Activated CD8-positive, alpha-beta memory T cell treated with anti-CD3 and anti-CD28 coated beads, Interleukin-2, amount 10 ng/mL, durations not matched to agents 7 days and 5 days (primary cell): ENCODE measurements around the gene MIGA2. TPM values are rescaled to one million over a fixed set of nuclear protein-coding genes. Genes with fewer than 3 reads are reported as not detected.

ENCODE experiments used
- ATAC-seq: fragments of 150-1000 bp; cut with Tn5 transposase; one replicate; pipeline ENCODE4 v1.10.0; 2021; ENCODE audit warnings: moderate library complexity
- CTCF ChIA-PET: fragments of 350-600 bp; sonication (Branson Sonifier 250); formaldehyde crosslinking; loops from one replicate; lab custom pipeline; 2021; ENCODE audit warnings: antibody characterized with exemption; lab: Charles Lee
- DNase-seq: peaks from one replicate; pipeline ENCODE4 v3.0.0-alpha.2; 2020
- H3K27ac Mint-ChIP-seq: one replicate; pipeline ENCODE4 v1.8.0; 2021; ENCODE audit warnings: mild to moderate bottlenecking, mixed read lengths
- H3K27me3 Mint-ChIP-seq: one replicate; pipeline ENCODE4 v1.8.0; 2021; ENCODE audit warnings: mixed read lengths
- H3K36me3 Mint-ChIP-seq: one replicate; pipeline ENCODE4 v1.8.0; 2021; ENCODE audit warnings: mild to moderate bottlenecking, mixed read lengths
- H3K4me1 Mint-ChIP-seq: one replicate; pipeline ENCODE4 v1.8.0; 2021; ENCODE audit warnings: mixed read lengths
- H3K4me3 Mint-ChIP-seq: one replicate; pipeline ENCODE4 v1.8.0; 2021; ENCODE audit warnings: mild to moderate bottlenecking, moderate library complexity, mixed read lengths
- H3K9me3 Mint-ChIP-seq: one replicate; pipeline ENCODE4 v1.8.0; 2022; ENCODE audit warnings: low read depth, mixed read lengths
- total RNA-seq, 2 experiments: library from RNA; stranded (reverse); gene quantifications; one replicate each; pipeline ENCODE4 v1.2.3, GENCODE V29; 2021

MIGA2 gene
- total RNA-seq, 2 experiments from 2014 or later: 39.3 to 51.3 TPM

DNA sequence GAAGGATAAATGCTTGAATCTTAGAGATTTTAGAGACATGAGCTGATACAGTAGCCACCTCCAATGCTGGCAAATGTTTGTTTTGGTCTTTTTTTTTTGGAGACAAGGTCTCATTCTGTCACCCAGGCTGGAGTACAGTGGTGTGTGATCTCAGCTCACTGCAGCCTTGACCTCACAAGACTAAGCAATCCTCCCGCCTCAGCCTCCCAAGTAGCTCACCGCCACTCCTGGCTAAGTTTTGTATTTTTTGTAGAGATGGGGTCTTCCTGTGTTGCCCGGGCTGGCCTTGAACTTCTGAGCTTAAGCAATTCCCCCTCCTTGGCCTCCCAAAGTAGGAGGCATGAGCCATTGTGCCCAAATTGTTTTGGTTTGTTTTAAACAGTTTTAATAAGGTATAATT is 37.7 kb downstream of the MIGA2 start:
- ATAC-seq: no peak
- no peak for DNase-seq
- no peaks in the 10 kb centered on the region for H3K9me3 Mint-ChIP-seq
- H3K36me3 Mint-ChIP-seq: no peaks in the 10 kb centered on the region
- H3K4me3 Mint-ChIP-seq: no peak overlapping the region
- peak overlapping the region; percentile 28 for H3K27ac Mint-ChIP-seq
- CTCF ChIA-PET: interaction anchor here (1.2 to 1.9 kb wide), 2 partner anchors 57 to 100 kb away, joined by 3 to 9 read pairs; no protein-coding TSS in a partner anchor
- peaks cover 47% of the 10 kb centered on the region for H3K4me1 Mint-ChIP-seq
- no peaks in the 10 kb centered on the region for H3K27me3 Mint-ChIP-seq

DNA sequence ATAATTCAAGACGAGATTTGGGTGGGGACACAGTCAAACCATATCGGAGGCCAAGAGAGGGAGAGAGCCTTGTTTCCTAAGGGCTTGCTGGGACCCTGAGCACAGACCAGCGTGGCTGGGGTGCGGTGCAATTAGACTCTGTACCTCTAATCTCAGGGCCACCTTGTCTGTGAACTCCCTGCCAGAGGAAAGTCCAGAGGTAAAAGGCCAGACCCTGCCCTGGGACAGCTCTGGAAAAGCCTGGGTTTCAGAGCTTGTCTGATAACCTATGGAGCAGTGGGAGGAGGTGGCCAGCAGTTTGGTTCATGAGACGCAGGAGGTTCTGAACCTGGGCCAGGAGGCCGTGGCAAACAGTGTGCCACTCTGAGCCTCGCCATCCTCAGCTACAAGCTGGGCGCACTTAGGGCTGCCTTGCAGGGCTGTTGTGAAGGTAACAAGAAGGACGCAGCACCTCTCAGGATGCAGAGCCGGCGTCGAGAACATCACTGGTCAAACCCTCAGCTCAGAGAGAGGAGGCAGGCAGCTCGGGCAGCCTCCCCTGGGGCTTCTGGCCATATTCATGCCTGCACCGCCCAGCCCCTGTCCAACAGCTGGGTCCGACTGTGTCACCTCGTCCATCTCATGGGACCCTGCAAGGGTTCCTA is 39.7 kb downstream of the MIGA2 start:
- Mint-ChIP-seq H3K27me3 (no peaks in the 10 kb centered on the region), H3K36me3 (no peaks in the 10 kb centered on the region), H3K27ac (no peak overlapping the region), H3K4me3 (no peak overlapping the region), H3K9me3 (no peaks in the 10 kb centered on the region), H3K4me1 (peaks cover 45% of the 10 kb centered on the region)
- ATAC-seq (no peak), DNase-seq (no peak)
- CTCF ChIA-PET: no interaction called here

DNA sequence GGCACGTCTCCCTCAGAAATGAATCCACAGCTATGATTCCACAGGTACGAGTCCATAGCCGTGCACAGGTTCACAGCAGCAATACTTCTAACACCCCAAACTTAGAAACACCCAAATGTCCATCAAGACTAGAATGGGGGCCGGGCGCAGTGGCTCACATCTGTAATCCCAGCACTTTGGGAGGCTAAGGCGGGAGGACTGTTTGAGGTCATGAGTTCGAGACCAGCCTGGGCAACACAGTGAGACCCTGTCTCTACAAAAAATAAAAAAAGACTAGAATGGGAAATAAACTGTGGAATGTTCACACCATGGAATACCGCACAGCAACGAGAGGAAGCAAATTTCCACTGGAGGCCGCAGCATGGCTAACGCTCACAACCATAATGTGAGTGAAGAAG is 40.2 kb downstream of the MIGA2 start:
- peaks cover 43% of the 10 kb centered on the region for H3K4me1 Mint-ChIP-seq
- ATAC-seq (no peak), DNase-seq (no peak)
- no peaks in the 10 kb centered on the region for H3K9me3 Mint-ChIP-seq
- H3K4me3 Mint-ChIP-seq: no peak overlapping the region
- CTCF ChIA-PET: no interaction called here
- H3K27ac Mint-ChIP-seq: no peak overlapping the region
- H3K27me3 Mint-ChIP-seq: no peaks in the 10 kb centered on the region
- no peaks in the 10 kb centered on the region for H3K36me3 Mint-ChIP-seq

DNA sequence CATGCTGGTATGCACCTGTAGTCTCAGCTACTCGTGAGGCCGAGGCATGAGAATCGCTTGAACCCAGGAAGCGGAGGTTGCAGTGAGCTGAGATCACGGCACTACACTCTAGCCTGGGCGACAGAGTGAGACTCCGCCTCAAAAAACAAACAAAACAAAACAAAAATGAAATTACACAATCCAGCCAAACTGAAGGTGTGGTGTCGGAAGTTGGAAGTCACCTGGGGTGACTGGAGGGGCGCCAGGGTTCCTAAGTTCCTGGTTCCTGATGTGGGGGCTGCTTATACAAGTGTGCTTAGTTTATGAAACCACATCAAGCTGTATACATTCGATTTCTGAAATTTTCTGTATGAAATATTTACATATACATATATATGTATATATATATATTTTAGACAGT is 40.8 kb downstream of the MIGA2 start:
- Mint-ChIP-seq H3K4me3 (no peak overlapping the region), H3K27ac (no peak overlapping the region), H3K4me1 (peaks cover 41% of the 10 kb centered on the region), H3K36me3 (no peaks in the 10 kb centered on the region), H3K9me3 (no peaks in the 10 kb centered on the region), H3K27me3 (no peaks in the 10 kb centered on the region)
- CTCF ChIA-PET: interaction anchor here (1.2 to 1.5 kb wide), 2 partner anchors 8 to 66 kb away, joined by 3 read pairs; no protein-coding TSS in a partner anchor
- no peak for DNase-seq
- no peak for ATAC-seq

DNA sequence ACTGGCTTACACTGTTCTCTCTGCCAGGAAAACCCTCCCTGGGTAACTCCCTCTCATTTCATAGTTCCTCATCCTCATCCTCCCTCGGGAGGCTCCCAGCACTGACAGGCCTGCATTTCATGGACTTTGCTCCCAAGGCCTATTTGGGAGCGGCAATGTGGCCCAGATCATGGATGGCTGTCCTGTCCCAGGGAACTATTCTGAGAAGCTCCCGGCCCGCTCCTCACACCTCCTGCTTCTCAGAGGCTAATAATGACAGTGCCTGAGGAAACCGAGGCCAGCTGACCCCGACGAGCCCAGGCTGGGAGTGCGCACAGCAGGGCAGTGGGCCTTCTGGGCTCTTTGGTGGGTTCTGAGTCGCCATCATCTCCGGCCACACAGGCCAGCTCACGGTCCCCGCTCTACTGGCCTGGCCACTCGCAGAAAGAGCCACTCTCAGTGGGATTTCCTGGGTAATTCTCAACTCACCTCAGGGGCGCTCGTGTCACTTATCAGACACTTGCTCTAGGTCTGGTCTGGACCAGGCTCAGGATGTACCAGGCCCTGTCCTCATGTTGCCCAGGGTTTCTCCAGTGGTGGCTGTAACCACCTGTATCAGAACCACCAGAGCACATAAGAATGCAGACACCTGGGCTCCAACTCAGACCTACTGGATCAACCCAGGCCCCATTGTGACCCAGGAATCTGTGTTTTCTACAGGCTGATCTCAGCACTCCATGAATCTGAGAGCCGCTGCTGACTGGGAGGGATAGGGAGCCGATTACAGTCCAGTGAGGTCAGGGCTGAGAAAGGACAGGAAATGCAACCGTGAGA is 42.5 kb downstream of the MIGA2 start:
- Mint-ChIP-seq H3K27me3 (no peaks in the 10 kb centered on the region), H3K4me1 (peaks cover 36% of the 10 kb centered on the region), H3K9me3 (no peaks in the 10 kb centered on the region), H3K27ac (peak overlapping the region; percentile 15), H3K36me3 (no peaks in the 10 kb centered on the region), H3K4me3 (peak overlapping the region; percentile 43)
- DNase-seq: no peak
- CTCF ChIA-PET: no interaction called here
- ATAC-seq: no peak

DNA sequence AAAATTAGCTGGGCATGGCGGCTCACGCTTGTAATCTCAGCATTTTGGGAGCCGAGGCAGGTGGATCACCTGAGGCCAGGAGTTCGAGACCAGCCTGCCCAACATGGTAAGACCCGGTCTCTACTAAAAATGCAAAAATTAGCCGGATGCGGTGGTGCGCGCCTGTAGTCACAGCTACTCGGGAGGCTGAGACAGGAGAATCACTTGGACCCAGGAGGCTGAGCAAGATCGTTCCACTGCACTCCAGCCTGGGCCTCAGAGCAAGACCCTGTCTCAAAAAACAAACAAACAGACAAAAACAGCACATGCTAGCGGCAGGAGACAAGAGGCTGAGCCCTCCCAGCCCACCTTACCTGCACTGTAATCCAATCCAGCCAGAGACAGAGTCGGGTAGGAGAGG is 43.4 kb downstream of the MIGA2 start:
- peaks cover 29% of the 10 kb centered on the region for H3K4me1 Mint-ChIP-seq
- H3K9me3 Mint-ChIP-seq: no peaks in the 10 kb centered on the region
- peaks cover 1% of the 10 kb centered on the region for H3K36me3 Mint-ChIP-seq
- ATAC-seq (no peak), DNase-seq (no peak)
- H3K27ac Mint-ChIP-seq: peak overlapping the region; percentile 54
- H3K4me3 Mint-ChIP-seq: peak overlapping the region; percentile 84
- CTCF ChIA-PET: interaction anchor here (1.2 to 2.2 kb wide), 3 partner anchors 29 to 41 kb away, joined by 3 to 6 read pairs (median 5); partner anchors contain the start of gene PTPA
- no peaks in the 10 kb centered on the region for H3K27me3 Mint-ChIP-seq

DNA sequence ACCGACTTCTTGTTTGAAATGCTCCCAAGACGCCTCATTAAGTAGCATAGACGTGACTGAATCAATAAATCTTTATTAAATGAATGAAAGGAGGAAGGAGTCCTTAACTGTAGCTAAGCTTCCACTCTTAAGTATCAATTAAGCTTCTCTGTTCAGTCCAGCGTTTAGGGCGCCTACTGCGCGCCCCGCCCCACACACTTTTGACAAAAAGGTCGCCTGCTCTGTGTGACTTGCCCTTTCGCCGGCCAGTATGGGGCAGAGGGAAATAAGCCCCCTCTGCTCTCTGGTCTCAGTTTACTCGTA is 43.8 kb downstream of the MIGA2 start:
- peak overlapping the region; percentile 78 for H3K27ac Mint-ChIP-seq
- no peak for ATAC-seq
- H3K4me3 Mint-ChIP-seq: peak overlapping the region; percentile 84
- peaks cover 29% of the 10 kb centered on the region for H3K4me1 Mint-ChIP-seq
- no peaks in the 10 kb centered on the region for H3K9me3 Mint-ChIP-seq
- CTCF ChIA-PET: interaction anchor here (0.5 to 2.2 kb wide), 9 partner anchors 11 to 472 kb away, joined by 3 to 8 read pairs (median 4); partner anchors contain the start of genes ENDOG, MIGA2, PTPA and SH3GLB2
- H3K36me3 Mint-ChIP-seq: peaks cover 3% of the 10 kb centered on the region
- no peaks in the 10 kb centered on the region for H3K27me3 Mint-ChIP-seq
- DNase-seq: no peak

DNA sequence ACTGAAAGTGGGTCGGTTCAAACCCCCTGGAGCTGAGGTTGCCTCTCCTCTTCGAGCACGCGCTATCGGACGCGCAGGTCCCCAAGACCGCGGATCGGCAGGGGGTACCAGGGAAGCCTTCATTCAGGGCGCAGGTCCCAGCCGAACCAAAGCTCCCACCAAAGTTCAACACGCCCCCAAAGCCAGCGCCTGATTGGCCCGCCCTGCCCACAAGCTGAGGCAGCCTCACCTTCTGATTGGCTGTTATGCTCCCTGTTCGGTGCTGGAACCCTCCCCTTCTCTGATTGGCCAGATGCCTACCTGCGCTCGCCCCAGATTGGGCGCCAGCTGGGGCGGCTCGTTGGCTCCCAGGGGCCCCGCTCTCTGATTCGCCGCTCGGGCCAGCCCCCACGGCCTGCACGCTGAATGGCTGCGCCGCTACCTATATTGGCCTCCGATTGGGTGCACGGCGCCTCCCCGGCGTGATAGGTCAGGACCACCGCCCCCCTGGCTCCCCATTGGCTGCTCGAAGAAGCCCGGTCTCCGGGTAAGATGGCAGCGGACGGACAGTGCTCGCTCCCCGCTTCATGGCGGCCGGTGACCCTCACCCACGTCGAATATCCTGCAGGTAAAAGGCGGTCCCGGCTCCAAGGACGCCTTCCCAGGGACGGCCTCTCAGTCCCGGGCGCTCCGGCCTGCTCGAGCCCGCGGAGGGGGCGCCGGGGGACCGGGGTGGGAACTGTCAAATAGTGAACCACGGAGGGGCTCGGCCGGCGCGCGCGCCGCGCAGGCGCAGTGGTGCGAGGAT is 44.4 kb downstream of the MIGA2 start, which contains the start of gene DOLPP1:
TSS of gene DOLPP1 (plus strand) at position 511 of the 787 bp plus-strand sequence. CDS start at position 532, 21 bp downstream.
- peaks cover 5% of the 10 kb centered on the region for H3K36me3 Mint-ChIP-seq
- H3K4me1 Mint-ChIP-seq: peaks cover 29% of the 10 kb centered on the region
- H3K27ac Mint-ChIP-seq: peak within 1 kb of the TSS; percentile 80
- DNase-seq (peak; percentile 100), ATAC-seq (peak; percentile 98)
- peak within 1 kb of the TSS; percentile 84 for H3K4me3 Mint-ChIP-seq
- no peaks in the 10 kb centered on the region for H3K9me3 Mint-ChIP-seq
- CTCF ChIA-PET: interaction anchor here (0.5 to 2.2 kb wide), 11 partner anchors 11 to 471 kb away, joined by 3 to 8 read pairs (median 4); partner anchors contain the start of genes ENDOG, MIGA2, PTPA and SH3GLB2
- H3K27me3 Mint-ChIP-seq: no peaks in the 10 kb centered on the region

DNA sequence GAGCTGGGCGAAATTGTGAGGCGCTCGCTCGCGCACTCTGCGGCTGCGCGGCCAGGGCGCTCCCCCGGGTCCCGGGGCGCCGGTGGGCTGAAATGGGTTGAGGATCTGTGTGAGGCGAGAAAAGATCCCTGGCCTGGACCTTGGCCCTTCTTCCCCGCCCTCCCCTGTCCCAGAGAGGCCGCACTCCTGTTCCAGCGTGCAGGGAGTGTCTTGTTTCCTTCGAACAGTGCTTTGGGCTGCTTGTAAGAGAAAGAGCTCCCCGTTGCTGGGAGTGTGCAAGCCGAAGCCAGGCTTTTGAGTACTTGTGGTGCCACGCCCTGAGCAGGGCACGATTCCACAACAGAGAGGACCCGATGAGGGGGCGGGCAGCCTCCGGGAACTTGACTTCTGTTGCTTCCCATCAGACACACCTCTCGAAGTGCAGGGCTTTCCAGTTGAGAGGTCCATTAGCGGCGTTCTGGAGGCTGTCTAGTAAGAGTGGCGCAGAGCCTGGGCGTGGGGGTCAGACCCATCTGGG is 45.0 kb downstream of the MIGA2 start:
- no peak for ATAC-seq

DNA sequence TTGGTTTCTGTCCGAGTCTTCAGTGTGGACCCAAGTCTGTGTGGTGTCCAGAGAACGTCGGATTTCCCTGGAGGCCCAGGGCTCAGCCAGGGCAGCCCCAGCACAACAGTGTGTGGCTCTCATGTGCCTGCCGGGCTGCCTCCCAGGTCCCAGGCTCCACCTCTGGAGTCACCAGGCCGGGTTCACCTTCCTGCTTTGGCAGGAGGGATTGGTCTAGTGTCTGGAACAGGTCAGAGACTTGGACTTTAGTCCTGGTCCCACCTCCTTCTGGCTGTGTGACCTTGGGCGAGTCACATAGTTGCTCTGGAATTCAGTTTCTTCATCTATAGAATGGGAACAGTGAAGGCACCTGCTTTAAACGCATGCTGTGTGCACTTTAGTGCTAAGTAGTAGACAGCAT is 47.7 kb downstream of the MIGA2 start:
- no peak for ATAC-seq
- Mint-ChIP-seq H3K27me3 (no peaks in the 10 kb centered on the region), H3K4me1 (peaks cover 23% of the 10 kb centered on the region), H3K27ac (no peak overlapping the region), H3K36me3 (peaks cover 8% of the 10 kb centered on the region), H3K9me3 (no peaks in the 10 kb centered on the region), H3K4me3 (no peak overlapping the region)
- CTCF ChIA-PET: no interaction called here
- no peak for DNase-seq

More for the DNA sequence above, 45.0 kb downstream of the MIGA2 start:
- peaks cover 5% of the 10 kb centered on the region for H3K36me3 Mint-ChIP-seq
- no peak for DNase-seq
- H3K4me3 Mint-ChIP-seq: peak overlapping the region; percentile 84
- H3K27me3 Mint-ChIP-seq: no peaks in the 10 kb centered on the region
- H3K4me1 Mint-ChIP-seq: peaks cover 29% of the 10 kb centered on the region
- CTCF ChIA-PET: interaction anchor here (1.0 to 2.2 kb wide), 6 partner anchors 12 to 229 kb away, joined by 3 to 8 read pairs (median 4); partner anchors contain the start of gene SH3GLB2
- no peaks in the 10 kb centered on the region for H3K9me3 Mint-ChIP-seq
- H3K27ac Mint-ChIP-seq: peak overlapping the region; percentile 80

DNA sequence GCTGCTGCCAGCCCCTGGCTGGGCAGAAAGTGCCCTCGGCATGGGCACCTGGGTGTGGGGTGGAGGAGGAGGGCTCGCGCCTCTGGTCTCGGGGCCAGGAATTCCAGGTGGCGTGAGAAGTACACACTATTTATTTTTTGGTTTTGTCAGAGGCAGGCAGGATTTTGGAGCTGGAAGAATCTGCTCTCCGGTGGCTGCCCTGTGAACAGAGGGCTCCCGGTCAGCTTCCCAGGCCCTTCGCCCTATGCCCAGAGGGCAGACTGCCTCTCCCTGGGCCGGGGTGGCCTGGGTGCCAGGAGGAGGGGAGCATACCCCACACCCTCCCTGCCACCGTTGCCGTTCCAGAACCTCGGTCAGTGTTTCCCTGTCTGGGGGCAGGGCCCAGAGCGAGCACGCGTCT is 52.8 kb downstream of the MIGA2 start:
- no peak overlapping the region for H3K27ac Mint-ChIP-seq
- DNase-seq (no peak), ATAC-seq (no peak)
- H3K4me3 Mint-ChIP-seq: no peak overlapping the region
- no peaks in the 10 kb centered on the region for H3K27me3 Mint-ChIP-seq
- H3K9me3 Mint-ChIP-seq: no peaks in the 10 kb centered on the region
- peaks cover 8% of the 10 kb centered on the region for H3K36me3 Mint-ChIP-seq
- H3K4me1 Mint-ChIP-seq: no peaks in the 10 kb centered on the region
- CTCF ChIA-PET: no interaction called here

DNA sequence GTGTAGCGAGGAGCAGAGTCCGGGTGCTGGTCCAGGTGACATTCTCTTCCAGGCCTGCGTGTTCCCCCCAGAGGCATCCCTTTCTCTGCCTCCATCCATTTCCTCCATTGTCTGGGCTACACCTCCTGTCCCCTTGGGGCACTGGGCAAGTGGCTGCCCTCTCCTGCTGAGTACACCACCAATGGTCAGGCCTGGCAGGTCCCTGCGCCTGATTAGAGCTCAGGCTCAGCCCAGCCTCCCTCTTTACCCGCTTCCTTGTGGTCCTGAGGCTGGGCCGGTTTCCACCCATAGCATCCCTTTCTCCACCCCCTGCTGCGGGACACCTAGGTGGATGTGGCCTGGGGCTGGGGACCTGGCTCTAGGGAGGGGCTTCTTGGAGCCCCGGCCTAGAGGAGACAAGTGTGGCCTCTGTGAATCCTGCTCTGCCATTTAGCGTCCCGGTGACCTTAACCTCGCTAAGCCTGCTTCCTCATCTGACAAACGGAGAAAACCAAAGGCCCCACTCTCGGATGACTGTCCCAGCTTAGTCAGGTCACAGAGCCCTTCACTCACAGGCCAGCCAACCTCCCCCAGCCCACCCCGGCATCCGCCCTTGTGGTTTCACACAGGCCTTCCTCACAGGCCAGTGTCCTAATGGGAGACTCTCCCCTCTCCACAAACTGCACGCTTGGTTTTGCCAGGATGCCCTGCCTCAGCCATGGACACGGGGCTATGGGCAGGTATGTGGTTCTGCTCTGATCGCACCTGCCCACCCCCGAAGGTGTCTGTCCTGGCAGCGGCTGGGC is 57.4 kb downstream of the MIGA2 start:
- Mint-ChIP-seq H3K36me3 (no peaks in the 10 kb centered on the region), H3K4me3 (no peak overlapping the region), H3K4me1 (no peaks in the 10 kb centered on the region), H3K27ac (no peak overlapping the region), H3K27me3 (no peaks in the 10 kb centered on the region), H3K9me3 (no peaks in the 10 kb centered on the region)
- DNase-seq (no peak), ATAC-seq (no peak)
- CTCF ChIA-PET: no interaction called here
